Activated T-helper 2 cell treated with anti-CD3 and anti-CD28 coated beads, Interferon-gamma antibody, Interleukin-2, Interleukin-4, amounts not matched to agents 10 μg/mL and 5 μg/mL and 100 μg/mL, durations not matched to agents 14 hours and 24 hours and 36 hours (primary cell): ENCODE measurements around the gene CLEC7A. TPM values are rescaled to one million over a fixed set of nuclear protein-coding genes. Genes with fewer than 3 reads are reported as not detected.

Experiments
- DNase-seq: peaks from one replicate; pipeline ENCODE4 v3.0.0; 2021; ENCODE audit warnings: low spot score
- H3K27ac Mint-ChIP-seq: one replicate; pipeline ENCODE4 v1.8.0; 2021; ENCODE audit warnings: mixed read lengths
- H3K27me3 Mint-ChIP-seq: one replicate; pipeline ENCODE4 v1.8.0; 2021; ENCODE audit warnings: low read depth, mixed read lengths
- H3K36me3 Mint-ChIP-seq: one replicate; pipeline ENCODE4 v1.8.0; 2021; ENCODE audit warnings: low read depth, mixed read lengths
- H3K4me1 Mint-ChIP-seq: one replicate; pipeline ENCODE4 v1.8.0; 2021; ENCODE audit warnings: low read depth, mixed read lengths
- H3K4me3 Mint-ChIP-seq: one replicate; pipeline ENCODE4 v1.8.0; 2021; ENCODE audit warnings: low read depth, mild to moderate bottlenecking, moderate library complexity, mixed read lengths
- H3K9me3 Mint-ChIP-seq: one replicate; pipeline ENCODE4 v1.8.0; 2021; ENCODE audit warnings: mixed read lengths
- intact Hi-C: fragments of 100-400 bp; cut with micrococcal nuclease; formaldehyde crosslinking; loops from one replicate; pipeline ENCODE4 v1.15.1; 2023
- total RNA-seq: library from RNA; stranded (reverse); gene quantifications from 2 replicates; pipeline ENCODE4 v1.2.3, GENCODE V29; 2022

The CLEC7A gene
- total RNA-seq, 1 donor from 2014 or later = not detected

- Mint-ChIP-seq H3K4me3 (no peak overlapping the region), H3K36me3 (no peaks in the 10 kb centered on the region), H3K27ac (no peak overlapping the region), H3K4me1 (no peaks in the 10 kb centered on the region), H3K9me3 (no peaks in the 10 kb centered on the region), H3K27me3 (peaks cover 13% of the 10 kb centered on the region)
- intact Hi-C loops = no loop called here
- DNase-seq = no peak
Measured at GRCh38 chr12:10101648-10102220, 28.3 kb downstream of the CLEC7A start.

GRCh38 chr12:10101042-10101579 lies 28.9 kb downstream of the CLEC7A start:
- H3K27ac Mint-ChIP-seq = no peak overlapping the region
- H3K36me3 Mint-ChIP-seq = no peaks in the 10 kb centered on the region
- intact Hi-C loops = no loop called here
- peaks cover 12% of the 10 kb centered on the region for H3K27me3 Mint-ChIP-seq
- no peak for DNase-seq
- H3K4me3 Mint-ChIP-seq = no peak overlapping the region
- H3K9me3 Mint-ChIP-seq = no peaks in the 10 kb centered on the region
- no peaks in the 10 kb centered on the region for H3K4me1 Mint-ChIP-seq

GRCh38 chr12:10098791-10099190 lies 31.2 kb downstream of the CLEC7A start, which contains the start of gene CLEC1A:
CLEC1A (minus strand) TSS chr12:10098985; CDS start chr12:10098922, 63 bp downstream.
- no peak within 1 kb of the TSS for H3K4me3 Mint-ChIP-seq
- intact Hi-C loops = no loop called here
- no peak within 1 kb of the TSS for H3K27ac Mint-ChIP-seq
- no peaks in the 10 kb centered on the region for H3K4me1 Mint-ChIP-seq
- no peaks in the 10 kb centered on the region for H3K36me3 Mint-ChIP-seq
- DNase-seq = no peak
- peaks cover 2% of the 10 kb centered on the region for H3K27me3 Mint-ChIP-seq
- no peaks in the 10 kb centered on the region for H3K9me3 Mint-ChIP-seq

- DNase-seq = no peak
- Mint-ChIP-seq H3K27ac (no peak overlapping the region), H3K4me3 (no peak overlapping the region), H3K36me3 (no peaks in the 10 kb centered on the region), H3K9me3 (no peaks in the 10 kb centered on the region), H3K27me3 (peaks cover 2% of the 10 kb centered on the region), H3K4me1 (no peaks in the 10 kb centered on the region)
- intact Hi-C loops = no loop called here
Measured at GRCh38 chr12:10097521-10097920, 32.5 kb downstream of the CLEC7A start.

- Mint-ChIP-seq H3K4me3 (no peak overlapping the region), H3K27ac (no peak overlapping the region)
- intact Hi-C loops = no loop called here
Measured at GRCh38 chr12:10095971-10096370, 34.0 kb downstream of the CLEC7A start.

DNA sequence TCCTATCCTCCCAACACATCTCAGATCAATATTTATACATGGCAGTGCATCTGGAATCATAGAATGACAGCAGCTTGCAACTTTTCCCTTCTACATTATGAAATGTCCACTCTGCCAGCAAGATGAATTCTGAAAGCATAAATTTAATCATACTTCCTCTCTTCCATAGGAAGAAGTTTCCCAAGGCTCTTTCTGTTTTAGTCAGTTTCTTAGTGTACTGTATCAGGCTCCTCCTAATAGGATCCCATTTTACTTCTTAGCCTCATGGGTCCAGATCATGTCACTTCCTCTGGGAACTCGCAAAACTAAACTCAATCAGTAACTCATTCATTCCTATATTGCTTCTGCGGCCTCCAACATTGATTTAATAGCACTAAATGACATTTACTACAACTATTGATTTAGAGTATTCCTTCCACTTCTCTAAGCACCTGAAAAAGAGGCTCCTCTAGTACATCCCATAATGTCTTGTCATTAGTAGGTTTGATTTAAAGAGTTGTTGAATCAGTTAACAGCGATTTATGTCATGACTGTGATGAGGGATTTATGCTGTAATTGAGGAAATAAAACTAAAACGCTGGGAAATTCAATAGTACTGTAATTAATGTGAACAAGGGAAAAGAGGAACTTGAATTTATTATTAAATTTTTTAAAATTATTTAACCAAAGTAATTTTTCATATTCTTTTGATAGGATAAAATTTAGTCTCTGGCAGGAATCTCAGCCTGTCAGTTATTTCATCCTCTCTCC lies 35.2 kb downstream of the CLEC7A start:
- Mint-ChIP-seq H3K27ac (no peak overlapping the region), H3K9me3 (no peaks in the 10 kb centered on the region), H3K27me3 (peaks cover 8% of the 10 kb centered on the region), H3K4me3 (no peak overlapping the region), H3K36me3 (no peaks in the 10 kb centered on the region), H3K4me1 (peaks cover 2% of the 10 kb centered on the region)
- DNase-seq = no peak
- intact Hi-C loops = no loop called here

More at GRCh38 chr12:10095971-10096370, 34.0 kb downstream of the CLEC7A start:
- Mint-ChIP-seq H3K27me3 (peaks cover 3% of the 10 kb centered on the region), H3K36me3 (no peaks in the 10 kb centered on the region), H3K9me3 (no peaks in the 10 kb centered on the region), H3K4me1 (no peaks in the 10 kb centered on the region)
- DNase-seq = no peak

DNA sequence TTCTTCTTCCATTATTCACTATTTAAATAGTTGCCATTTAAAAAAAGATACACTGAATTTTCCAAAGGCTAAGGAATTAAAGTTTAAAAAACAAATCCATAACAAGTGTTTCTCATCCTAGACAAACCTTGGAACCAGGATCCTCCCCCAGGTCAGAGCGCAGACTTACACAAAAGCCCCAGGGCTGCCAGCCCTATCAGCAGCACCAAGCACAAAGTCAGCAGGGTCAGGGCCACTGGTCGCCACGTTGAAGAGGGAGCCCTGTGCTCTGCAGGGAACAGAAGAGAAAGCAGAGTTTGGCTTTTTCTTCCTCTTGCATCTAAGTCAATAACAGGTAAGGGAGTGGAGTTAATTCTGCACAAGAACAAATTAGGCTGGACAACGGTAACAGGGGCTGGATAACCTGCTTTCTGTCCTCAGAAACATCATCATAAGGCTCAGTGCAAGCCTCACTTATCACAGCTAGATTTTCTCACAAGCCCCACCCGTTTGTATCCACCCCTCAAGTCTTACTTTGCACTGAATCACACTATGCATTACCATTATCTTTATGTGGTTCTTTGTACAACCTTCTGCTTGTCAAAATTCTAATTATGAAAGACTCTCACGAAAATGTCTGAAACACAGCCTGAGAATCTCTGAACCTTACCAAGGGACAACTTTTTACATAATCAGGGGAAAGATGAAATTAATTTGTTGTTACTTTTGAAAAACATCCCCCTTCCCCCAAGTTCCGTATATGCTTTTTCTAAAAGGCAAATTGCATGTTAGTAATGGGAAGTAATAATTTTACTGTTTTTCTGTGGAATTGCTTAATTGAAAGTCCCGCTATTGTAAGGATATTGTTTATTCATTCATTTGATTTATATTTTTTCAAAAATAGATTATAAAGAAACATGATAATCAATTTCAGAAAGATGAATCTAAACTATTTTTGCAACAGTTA lies 40.8 kb downstream of the CLEC7A start:
- H3K9me3 Mint-ChIP-seq = peaks cover under 1% of the 10 kb centered on the region
- intact Hi-C loops = no loop called here
- no peak overlapping the region for H3K27ac Mint-ChIP-seq
- H3K4me1 Mint-ChIP-seq = peaks cover 3% of the 10 kb centered on the region
- DNase-seq = no peak
- no peaks in the 10 kb centered on the region for H3K36me3 Mint-ChIP-seq
- peaks cover 21% of the 10 kb centered on the region for H3K27me3 Mint-ChIP-seq
- H3K4me3 Mint-ChIP-seq = no peak overlapping the region

DNA sequence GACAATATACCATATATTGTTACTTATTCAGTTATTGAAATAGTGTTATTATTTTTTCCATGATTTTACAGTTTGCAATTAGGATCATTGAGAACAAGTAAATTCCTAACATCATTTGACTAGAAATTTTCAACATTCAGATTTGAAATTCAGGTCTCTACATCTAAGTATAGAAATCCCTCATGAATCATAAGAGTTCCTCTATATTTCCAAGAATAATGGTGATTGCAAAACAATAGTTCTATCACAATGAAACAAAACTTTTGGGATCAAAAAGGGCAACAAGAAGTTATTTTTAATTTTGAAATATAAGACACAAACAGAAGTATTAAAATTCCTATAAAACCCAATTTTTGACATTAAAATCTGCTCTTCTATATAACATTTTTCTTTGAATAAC lies 42.0 kb downstream of the CLEC7A start:
- Mint-ChIP-seq H3K9me3 (peaks cover 3% of the 10 kb centered on the region), H3K4me3 (no peak overlapping the region), H3K36me3 (no peaks in the 10 kb centered on the region), H3K4me1 (peaks cover 3% of the 10 kb centered on the region), H3K27me3 (peaks cover 23% of the 10 kb centered on the region), H3K27ac (no peak overlapping the region)
- DNase-seq = no peak
- intact Hi-C loops = no loop called here

DNA sequence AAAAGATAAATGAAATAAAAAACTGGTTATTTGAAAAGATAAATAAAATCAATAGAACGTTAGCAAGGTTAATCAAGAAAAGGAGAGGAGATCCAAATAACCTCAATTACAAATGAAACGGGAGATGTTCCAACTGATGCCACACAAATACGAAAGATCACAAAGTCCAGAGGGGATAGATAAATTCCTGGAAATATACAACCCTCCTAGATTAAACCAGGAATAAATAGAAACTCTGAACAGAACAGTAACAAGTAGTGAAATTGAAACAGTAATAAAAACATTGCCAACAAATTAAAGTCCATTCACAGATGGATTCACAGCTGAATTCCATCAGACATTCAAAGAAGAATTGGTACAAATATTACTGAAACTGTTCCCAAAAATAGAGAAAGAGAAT lies 43.6 kb downstream of the CLEC7A start:
- intact Hi-C loops = no loop called here
- H3K27me3 Mint-ChIP-seq = peaks cover 23% of the 10 kb centered on the region
- H3K9me3 Mint-ChIP-seq = peaks cover 3% of the 10 kb centered on the region
- H3K4me3 Mint-ChIP-seq = no peak overlapping the region
- H3K27ac Mint-ChIP-seq = no peak overlapping the region
- no peak for DNase-seq
- peaks cover 3% of the 10 kb centered on the region for H3K4me1 Mint-ChIP-seq
- no peaks in the 10 kb centered on the region for H3K36me3 Mint-ChIP-seq

- Mint-ChIP-seq H3K27ac (no peak overlapping the region), H3K4me1 (no peaks in the 10 kb centered on the region), H3K9me3 (peaks cover 3% of the 10 kb centered on the region), H3K27me3 (peaks cover 16% of the 10 kb centered on the region), H3K4me3 (no peak overlapping the region), H3K36me3 (no peaks in the 10 kb centered on the region)
- DNase-seq = no peak
- intact Hi-C loops = no loop called here
Measured at GRCh38 chr12:10084733-10085132, 45.3 kb downstream of the CLEC7A start.

- Mint-ChIP-seq H3K4me1 (no peaks in the 10 kb centered on the region), H3K4me3 (no peak overlapping the region), H3K27ac (no peak overlapping the region), H3K9me3 (peaks cover 3% of the 10 kb centered on the region), H3K27me3 (peaks cover 18% of the 10 kb centered on the region), H3K36me3 (no peaks in the 10 kb centered on the region)
- intact Hi-C loops = no loop called here
- DNase-seq = no peak
Measured at GRCh38 chr12:10082117-10082874, 47.7 kb downstream of the CLEC7A start.

DNA sequence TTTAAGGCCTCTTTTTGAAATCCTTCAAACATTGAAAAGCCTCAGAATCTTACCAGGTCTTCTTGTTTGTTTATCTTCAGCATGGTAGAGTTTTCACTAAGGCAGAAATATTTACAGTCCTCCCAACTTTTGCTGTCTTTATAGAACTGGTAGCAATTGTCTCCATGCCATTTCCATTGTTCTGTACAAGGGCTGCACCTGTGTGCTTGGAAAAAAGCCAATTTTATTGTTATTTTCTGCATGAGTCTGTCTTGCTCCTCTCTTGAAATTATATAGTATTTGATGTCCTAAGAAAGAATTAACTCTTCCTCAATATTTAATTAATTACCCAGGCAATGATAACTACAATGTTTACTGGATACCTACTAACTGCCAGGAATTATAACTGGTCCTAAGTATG lies 54.5 kb downstream of the CLEC7A start:
- no peaks in the 10 kb centered on the region for H3K4me1 Mint-ChIP-seq
- intact Hi-C loops = no loop called here
- DNase-seq = no peak
- H3K36me3 Mint-ChIP-seq = no peaks in the 10 kb centered on the region
- peaks cover 22% of the 10 kb centered on the region for H3K27me3 Mint-ChIP-seq
- no peak overlapping the region for H3K4me3 Mint-ChIP-seq
- H3K9me3 Mint-ChIP-seq = no peaks in the 10 kb centered on the region
- H3K27ac Mint-ChIP-seq = no peak overlapping the region
